GM10248 (cell line): ENCODE results near the gene ETS1.

Experiments used
- CTCF ChIA-PET: fragments of 300-600 bp; sonication (Branson Sonifier 250); formaldehyde crosslinking; extraction: SDS; loops from one replicate; lab custom pipeline; 2021; ENCODE audit warnings: antibody characterized with exemption; lab: Yijun Ruan, JAX
- POLR2A ChIA-PET: fragments of 350-650 bp; sonication (Branson Sonifier 250); formaldehyde crosslinking; extraction: SDS; loops from one replicate; lab custom pipeline; 2020; ENCODE audit warnings: antibody characterized with exemption; lab: Yijun Ruan, JAX
- DNase-seq: peaks from one replicate; pipeline ENCODE4 v3.0.0; 2012; ENCODE audit errors: extremely low spot score
- CTCF ChIP-seq: IDR thresholded peaks from 2 replicates; pipeline ENCODE4 v1.5.1; 2012; ENCODE audit warnings: mild to moderate bottlenecking, low read depth; ENCODE audit errors: extremely low read depth, missing control alignments, control extremely low read depth

ETS1 gene

DNA sequence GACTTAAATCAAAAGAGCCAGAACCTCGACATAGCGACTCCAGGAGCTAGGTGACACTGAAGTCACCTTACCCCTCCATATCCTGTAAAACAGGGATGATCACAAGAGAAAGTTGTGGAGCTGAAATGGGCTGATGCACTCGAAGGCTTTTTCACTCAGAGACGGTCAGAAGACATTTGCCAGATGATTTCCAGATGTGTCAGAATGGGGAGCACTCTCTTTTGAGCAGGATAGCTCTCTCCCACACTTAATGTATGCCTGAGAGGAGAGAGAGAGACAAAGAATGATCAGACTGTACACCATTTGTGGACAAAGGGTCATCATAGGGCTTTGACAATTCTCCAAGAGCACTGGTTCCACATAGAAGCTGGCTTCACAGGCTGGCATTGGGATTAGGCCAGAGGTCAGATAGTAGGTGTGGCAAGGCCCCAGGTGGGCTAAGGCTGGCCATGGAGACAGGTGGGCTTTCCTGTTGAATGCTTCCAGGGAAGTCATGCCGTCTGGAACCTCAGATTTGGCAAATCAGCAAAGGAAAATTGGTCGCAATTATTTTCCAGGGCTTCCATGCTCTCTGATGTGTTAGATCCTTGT, 42.3 kb upstream of the ETS1 start:
- ChIA-PET CTCF (interaction anchor here (0.7 to 7.2 kb wide), 53 partner anchors 9 to 789 kb away, joined by 3 to 124 read pairs (median 4); no protein-coding TSS in a partner anchor), POLR2A (no interaction called here)
- TF ChIP-seq CTCF, result no peak
- DNase-seq, result no peak

- DNase-seq, result peak; percentile 31
- CTCF ChIA-PET, result interaction anchor here (0.7 to 7.2 kb wide), 22 partner anchors 8 to 471 kb away, joined by 3 to 124 read pairs (median 3); no protein-coding TSS in a partner anchor
- TF ChIP-seq CTCF, result no peak
- POLR2A ChIA-PET, result no interaction called here
Measured at GRCh38 chr11:128628686-128629085, 41.3 kb upstream of the ETS1 start.

DNA sequence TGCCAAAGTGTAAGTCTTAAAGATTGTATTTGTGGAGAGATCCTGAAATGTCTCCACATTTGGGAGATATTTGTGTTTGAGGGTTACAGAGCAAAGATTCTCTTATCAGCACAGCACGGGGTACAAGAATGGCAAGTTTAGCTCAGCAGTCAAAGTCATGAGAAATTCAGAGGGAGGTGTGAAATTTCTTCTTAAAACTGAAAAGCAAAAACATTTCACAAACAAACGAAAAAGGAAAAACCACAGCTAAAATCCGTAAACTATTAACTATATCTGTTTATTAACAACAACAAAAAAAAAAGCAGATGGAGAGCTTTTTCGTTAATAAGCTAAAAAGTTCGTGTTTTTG, 40.9 kb upstream of the ETS1 start:
- POLR2A ChIA-PET, result no interaction called here
- CTCF ChIA-PET, result interaction anchor here (0.7 to 7.2 kb wide), 17 partner anchors 8 to 471 kb away, joined by 3 to 87 read pairs (median 3); no protein-coding TSS in a partner anchor
- TF ChIP-seq CTCF, result no peak
- peak; percentile 26 for DNase-seq

GRCh38 chr11:128627666-128628324, 40.4 kb upstream of the ETS1 start:
- ChIA-PET CTCF (interaction anchor here (0.7 to 7.2 kb wide), 17 partner anchors 8 to 470 kb away, joined by 3 to 87 read pairs (median 3); no protein-coding TSS in a partner anchor), POLR2A (no interaction called here)
- no peak for TF ChIP-seq CTCF
- DNase-seq, result peak; percentile 45

DNA sequence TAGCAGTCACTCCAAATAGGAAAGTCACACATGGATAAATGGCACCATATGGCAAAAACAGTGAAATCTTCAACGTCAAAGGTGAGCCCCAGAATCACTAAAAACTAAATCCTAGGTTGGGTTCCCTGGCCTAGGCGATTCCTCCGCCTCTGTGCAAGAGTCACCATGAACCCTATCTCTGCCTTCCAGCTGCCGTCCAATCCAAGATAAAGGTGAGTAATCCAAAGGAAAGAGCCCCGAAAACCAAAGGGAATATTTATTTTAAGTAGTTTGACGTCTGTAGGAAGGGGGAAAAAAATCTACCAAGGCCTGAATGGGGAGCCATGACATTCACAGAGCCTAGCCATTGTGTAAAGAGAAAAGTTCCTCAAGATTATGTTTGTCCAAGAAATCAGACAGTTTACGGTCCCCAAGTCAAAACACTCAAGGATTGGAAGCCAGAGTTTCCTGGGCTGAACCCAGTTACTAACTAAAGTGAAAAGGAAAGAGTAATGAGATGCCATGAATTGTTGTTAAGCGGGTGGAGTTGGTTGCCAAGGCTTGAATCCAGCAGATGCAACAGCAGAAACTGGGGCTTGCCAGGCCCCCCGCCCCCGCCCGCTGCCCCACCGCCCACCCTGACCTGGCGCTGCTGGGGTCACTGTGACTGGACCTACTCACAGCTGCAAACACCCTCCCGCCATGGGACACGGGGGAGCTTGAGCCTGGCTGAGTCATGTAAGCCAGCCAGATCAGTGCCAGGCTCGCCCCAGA, 39.7 kb upstream of the ETS1 start:
- POLR2A ChIA-PET, result interaction anchor here (0.5 kb wide), 1 partner anchor 456 kb away, joined by 3 read pairs; no protein-coding TSS in a partner anchor
- no peak for DNase-seq
- no peak for TF ChIP-seq CTCF
- CTCF ChIA-PET, result interaction anchor here (0.8 to 7.2 kb wide), 11 partner anchors 7 to 469 kb away, joined by 3 to 87 read pairs (median 3); no protein-coding TSS in a partner anchor

DNA sequence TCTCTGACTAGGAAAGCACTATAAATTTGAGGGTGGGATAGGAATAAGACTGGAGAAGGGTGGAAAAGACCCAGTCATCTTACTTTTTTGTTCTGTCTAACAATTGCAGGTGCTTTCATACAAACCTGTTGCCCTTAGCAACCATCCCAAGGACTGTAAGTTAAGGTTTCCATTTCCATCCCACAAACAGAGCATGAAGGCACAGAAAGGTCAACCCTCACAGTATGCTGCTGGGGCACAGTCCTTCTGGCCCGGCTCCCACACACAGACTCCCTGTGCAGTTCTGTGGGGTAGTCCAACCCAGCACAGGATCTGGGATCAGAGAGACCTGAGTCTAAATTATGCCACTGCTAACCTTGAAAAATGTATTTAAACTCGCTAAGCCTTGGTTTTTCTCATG, 38.4 kb upstream of the ETS1 start:
- ChIA-PET POLR2A (no interaction called here), CTCF (interaction anchor here (0.9 to 3.0 kb wide), 7 partner anchors 21 to 468 kb away, joined by 3 to 9 read pairs (median 4); no protein-coding TSS in a partner anchor)
- no peak for TF ChIP-seq CTCF
- DNase-seq, result no peak
